ENCODE measurements around the gene ABHD11.
"Not testable (repeated sequence)": the region's sequence is repeated elsewhere in the genome, so short reads cannot be mapped to it uniquely, and the experiment has no call there.

Gene ABHD11

GRCh38 chr7:73738612-73739386 is at the start of gene ABHD11:
Gene ABHD11 (minus strand): TSS chr7:73738802. CDS start chr7:73738770, 32 bp downstream.
- peak; percentile 91 for DNase-seq (ENCODE audit: low read depth)

- DNase-seq (ENCODE audit: low read depth), result not testable (repeated sequence)
Measured at GRCh38 chr7:73787786-73788048, 49.1 kb upstream of the ABHD11 start.

GRCh38 chr7:73786588-73786987 is 48.0 kb upstream of the ABHD11 start:
- DNase-seq (ENCODE audit: low read depth), result no peak

GRCh38 chr7:73779517-73779916 is 40.9 kb upstream of the ABHD11 start:
- no peak for DNase-seq (ENCODE audit: low read depth)

GRCh38 chr7:73778801-73779389 is 40.3 kb upstream of the ABHD11 start:
- no peak for DNase-seq (ENCODE audit: low read depth)

GRCh38 chr7:73774923-73775322 is 36.3 kb upstream of the ABHD11 start:
- peak; percentile 44 for DNase-seq (ENCODE audit: low read depth)

- no peak for DNase-seq (ENCODE audit: low read depth)
Measured at GRCh38 chr7:73773700-73774517, 35.3 kb upstream of the ABHD11 start.

- no peak for DNase-seq (ENCODE audit: low read depth)
Measured at GRCh38 chr7:73770860-73771670, 32.5 kb upstream of the ABHD11 start.

- DNase-seq (ENCODE audit: low read depth), result no peak
Measured at GRCh38 chr7:73770002-73770859, 31.6 kb upstream of the ABHD11 start, which contains the start of gene CLDN3. Gene CLDN3 (minus strand): TSS chr7:73770270. CDS start chr7:73770049, 221 bp downstream.

- no peak for DNase-seq (ENCODE audit: low read depth)
Measured at GRCh38 chr7:73769481-73770001, 30.9 kb upstream of the ABHD11 start.

- no peak for DNase-seq (ENCODE audit: low read depth)
Measured at GRCh38 chr7:73768641-73769480, 30.3 kb upstream of the ABHD11 start.

GRCh38 chr7:73766556-73767229 is 28.1 kb upstream of the ABHD11 start:
- no peak for DNase-seq (ENCODE audit: low read depth)

GRCh38 chr7:73762659-73762999 is 24.0 kb upstream of the ABHD11 start:
- no peak for DNase-seq (ENCODE audit: low read depth)

GRCh38 chr7:73761854-73762658 is 23.5 kb upstream of the ABHD11 start:
- no peak for DNase-seq (ENCODE audit: low read depth)

GRCh38 chr7:73758581-73759138 is 20.1 kb upstream of the ABHD11 start:
- no peak for DNase-seq (ENCODE audit: low read depth)

GRCh38 chr7:73749931-73750776 is 11.6 kb upstream of the ABHD11 start:
- no peak for DNase-seq (ENCODE audit: low read depth)

GRCh38 chr7:73746378-73746777 is 7.8 kb upstream of the ABHD11 start:
- no peak for DNase-seq (ENCODE audit: low read depth)

Data from HS-5 (cell line).